Ammon's horn (tissue), 1 donor: ENCODE measurements around the gene JAZF1.

Experiments
- DNase-seq: peaks from one replicate; pipeline ENCODE4 v3.0.0-alpha.2; 2016; ENCODE audit warnings: low spot score

Gene JAZF1

DNA sequence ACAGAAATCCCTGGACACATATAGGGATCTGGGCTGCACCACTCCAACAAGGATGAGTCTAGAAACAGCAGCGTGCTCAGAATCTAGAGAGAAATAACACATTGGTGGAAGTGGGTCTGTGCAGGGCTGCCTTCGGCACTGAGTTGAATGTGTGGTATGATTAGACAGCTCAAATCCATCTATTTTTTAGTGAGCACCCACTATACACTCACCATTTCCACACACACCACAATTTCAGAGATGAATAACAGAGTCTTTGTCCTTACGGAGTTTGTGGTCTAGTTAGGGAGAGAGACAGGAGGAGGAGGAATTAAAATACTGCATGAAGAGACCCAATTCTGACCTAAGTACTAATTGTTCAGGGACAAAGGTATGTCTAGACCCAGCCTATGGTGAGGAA lies 44.2 kb downstream of the JAZF1 start:
- DNase-seq, result no peak

GRCh38 chr7:28135760-28136159 lies 44.8 kb downstream of the JAZF1 start:
- DNase-seq, result no peak

- DNase-seq, result no peak
Observed at GRCh38 chr7:28135315-28135714, 45.3 kb downstream of the JAZF1 start.

GRCh38 chr7:28133872-28134271 lies 46.7 kb downstream of the JAZF1 start:
- no peak for DNase-seq

DNA sequence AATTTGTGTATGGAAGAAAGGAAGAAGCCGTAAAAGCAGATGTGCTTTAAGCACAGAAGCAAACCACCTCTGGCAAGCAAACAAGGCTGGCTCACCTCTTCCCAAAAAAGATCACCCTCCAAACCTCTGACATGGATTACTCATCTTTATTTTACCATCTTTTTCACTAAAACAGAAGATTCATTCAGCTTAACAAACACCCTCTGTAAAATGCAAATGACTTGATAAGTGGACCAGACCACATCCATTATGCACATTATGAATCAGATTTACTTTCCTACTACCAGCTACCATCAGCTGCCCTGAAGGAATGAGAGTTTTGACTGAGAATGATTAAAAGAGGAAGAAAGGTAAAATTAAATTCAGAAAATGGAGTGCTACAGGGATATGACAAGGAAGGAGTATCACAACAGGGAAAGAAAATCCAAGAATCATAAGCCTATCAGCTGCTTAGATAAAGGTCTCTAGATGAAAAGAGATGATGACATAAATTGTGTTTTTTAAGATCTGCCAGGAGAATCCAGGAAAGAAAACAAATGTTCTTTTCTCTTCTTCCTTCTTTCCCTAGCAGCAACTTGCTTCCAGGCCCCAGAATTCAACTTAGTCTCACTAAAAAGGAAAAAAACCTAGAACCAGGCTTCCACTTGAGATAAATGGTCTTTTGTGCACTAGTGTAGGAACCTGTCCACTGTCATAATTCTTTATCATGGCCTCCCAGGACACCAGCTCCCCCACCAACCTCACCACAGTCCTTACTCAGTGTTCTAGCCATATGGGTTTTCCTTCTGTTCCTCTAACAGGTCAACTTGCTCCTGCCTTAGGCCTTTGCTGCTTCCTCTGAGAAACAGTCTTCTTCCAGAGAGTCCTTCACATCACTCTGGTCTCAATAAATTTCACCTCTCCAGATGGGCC lies 47.4 kb downstream of the JAZF1 start:
- no peak for DNase-seq

- no peak for DNase-seq
Observed at GRCh38 chr7:28130277-28130676, 50.3 kb downstream of the JAZF1 start.

DNA sequence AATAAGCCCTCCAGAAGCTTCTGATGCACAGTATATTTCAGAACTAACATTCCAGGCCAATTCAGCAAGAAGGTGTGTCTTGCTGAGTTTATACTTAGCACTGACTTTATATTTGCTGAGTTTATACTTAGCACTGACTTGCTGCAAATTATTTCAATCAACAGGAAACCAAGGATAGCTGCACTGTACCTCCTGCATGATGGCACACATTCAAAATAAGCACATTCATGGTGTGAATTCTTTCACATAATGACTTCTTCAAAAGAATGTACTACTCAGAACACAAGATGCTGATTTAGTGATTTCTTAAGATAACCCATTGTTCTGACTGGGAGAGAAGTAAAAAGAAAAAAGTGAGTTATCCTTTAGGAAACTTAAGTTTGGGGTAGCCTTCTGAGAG lies 52.0 kb downstream of the JAZF1 start:
- no peak for DNase-seq

- DNase-seq, result no peak
Observed at GRCh38 chr7:28126410-28127041, 54.1 kb downstream of the JAZF1 start.

DNA sequence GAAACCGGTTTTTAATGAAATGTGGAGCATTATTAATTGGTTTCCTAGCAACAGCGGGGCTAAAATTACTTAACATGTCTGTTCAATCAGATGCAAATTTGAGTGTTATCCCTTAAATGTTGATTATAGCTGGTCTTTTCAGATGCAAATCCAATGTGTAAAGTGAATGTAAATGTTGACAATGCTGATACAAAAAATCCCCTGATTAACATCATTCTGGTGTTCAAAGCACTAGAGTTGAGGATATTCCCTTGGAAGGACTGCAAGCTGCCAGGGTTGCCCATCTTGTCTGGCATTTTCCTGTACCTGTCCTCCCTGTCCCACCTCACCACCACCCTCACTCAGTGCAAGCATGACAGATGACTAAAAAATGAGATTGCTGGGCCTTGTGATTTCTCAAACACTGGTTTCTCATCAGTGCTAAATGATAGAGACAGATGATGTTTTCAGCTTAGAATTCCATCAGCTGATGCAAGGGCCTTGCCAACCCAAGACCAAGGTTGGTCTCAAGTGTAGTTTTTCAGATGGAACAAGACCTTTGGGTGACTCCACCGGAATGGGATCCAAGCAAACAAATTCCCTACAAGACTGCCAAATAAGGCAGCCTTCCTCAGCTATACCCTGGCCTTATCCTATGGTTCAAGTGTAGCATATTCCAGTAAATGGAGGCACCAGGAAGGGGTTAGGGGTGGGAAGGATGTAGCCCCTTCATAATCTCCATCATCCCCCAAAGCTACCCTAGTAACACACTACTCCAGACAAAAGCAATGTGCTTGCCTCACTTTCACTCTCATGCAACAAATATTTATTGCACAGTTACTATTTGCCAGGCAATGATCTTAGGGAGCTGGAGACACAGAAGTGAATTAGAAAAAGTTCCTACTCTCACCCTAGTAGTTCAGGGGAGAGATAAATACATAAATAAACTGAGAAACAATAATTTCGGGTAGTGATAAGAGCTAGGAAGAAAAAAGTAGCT lies 54.9 kb downstream of the JAZF1 start:
- no peak for DNase-seq

GRCh38 chr7:28124413-28124812 lies 56.2 kb downstream of the JAZF1 start:
- DNase-seq, result no peak

DNA sequence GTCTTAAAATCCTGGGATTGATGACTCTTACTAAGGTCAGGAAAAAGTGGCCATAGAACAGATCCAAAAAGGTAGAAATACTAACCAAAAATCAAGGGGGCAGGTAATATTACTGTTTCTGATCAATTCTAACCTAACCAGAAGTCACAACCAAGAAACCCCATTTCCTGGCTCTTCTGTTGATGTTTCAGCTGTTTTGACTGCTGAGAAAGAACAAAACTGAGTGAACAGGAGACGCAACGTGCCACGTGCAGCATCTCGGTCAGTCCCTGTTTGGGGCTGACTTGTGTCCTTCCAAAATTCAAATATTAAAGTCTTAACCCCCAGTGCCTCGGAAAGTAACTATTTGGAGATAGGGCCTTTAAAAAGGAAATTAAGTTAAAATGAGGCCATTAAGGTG lies 56.8 kb downstream of the JAZF1 start:
- no peak for DNase-seq

DNA sequence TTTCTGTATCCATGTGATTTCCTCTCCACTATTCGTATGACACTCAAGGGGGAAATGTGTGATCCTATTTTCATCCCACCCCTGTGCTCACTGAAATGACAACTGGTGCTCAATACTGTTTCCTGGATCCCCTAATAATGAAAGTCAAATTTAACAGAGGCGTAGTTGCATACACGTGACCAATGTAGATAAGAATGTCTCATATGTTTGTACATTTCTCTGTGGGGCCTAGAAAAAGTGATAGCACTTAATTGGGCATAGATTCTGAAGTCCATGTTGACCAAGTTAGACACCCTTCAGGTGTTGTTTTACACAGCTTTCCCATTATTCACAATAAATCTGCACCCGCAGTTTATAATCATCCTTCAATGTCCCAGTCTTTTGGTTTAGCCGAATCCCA lies 59.1 kb downstream of the JAZF1 start:
- DNase-seq, result no peak

DNA sequence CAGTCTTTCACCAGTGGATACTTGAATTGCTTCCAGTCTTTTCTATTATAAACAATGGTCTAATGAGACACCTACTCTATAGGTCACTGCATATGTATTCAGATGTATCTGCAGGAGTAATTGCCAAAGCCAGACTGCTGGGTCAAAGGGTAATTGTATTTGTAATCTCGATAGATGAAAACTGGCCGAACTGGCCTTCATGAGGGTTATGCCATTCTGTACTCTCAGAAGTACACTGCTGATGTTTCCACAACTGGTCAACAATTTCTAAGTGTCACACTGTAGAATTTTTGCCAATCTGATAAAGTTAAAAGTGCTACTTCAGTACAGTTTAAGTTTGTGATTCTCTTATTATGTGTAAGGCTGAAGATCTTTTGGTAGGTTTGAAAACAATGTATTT lies 64.6 kb downstream of the JAZF1 start:
- DNase-seq, result no peak

DNA sequence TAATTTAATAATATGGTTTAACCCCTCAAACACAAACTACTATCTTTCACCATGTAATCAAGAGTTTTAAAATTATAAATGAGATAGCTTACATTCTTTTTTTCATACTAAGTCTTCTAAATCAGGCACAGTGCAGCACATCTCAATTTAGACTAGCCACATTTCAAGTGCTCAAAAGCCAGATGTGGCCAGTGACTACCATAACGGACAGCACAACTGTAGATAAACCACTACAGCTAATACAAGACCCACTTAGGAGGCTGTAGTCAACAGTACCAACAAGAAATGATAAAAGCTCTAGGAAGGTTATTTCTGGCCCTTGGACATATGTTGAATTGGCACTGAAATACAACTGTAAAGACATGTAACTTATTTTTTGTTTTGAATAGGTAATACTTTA lies 65.3 kb downstream of the JAZF1 start:
- no peak for DNase-seq

DNA sequence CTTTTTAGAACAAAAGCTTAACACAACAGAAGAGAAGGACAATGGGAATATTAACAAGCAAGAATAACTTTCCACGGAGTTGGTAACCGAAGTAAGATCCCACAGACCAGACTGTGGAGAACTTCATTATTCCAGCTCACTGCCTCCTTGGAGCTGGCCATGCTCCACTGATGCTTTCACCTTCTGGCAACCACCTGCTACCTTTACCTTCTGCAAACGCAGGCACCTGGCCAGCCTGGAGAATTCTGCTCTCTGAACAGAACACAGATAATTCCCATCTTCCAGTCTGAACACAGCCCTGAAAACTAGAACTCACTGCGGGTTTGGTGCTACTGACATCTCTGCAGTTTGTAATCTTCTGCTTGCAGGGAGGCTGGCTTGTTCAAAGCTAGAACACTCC lies 66.5 kb downstream of the JAZF1 start:
- DNase-seq, result no peak

GRCh38 chr7:28112883-28113540 lies 67.6 kb downstream of the JAZF1 start:
- no peak for DNase-seq

GRCh38 chr7:28112467-28112866 lies 68.1 kb downstream of the JAZF1 start:
- DNase-seq, result no peak

DNA sequence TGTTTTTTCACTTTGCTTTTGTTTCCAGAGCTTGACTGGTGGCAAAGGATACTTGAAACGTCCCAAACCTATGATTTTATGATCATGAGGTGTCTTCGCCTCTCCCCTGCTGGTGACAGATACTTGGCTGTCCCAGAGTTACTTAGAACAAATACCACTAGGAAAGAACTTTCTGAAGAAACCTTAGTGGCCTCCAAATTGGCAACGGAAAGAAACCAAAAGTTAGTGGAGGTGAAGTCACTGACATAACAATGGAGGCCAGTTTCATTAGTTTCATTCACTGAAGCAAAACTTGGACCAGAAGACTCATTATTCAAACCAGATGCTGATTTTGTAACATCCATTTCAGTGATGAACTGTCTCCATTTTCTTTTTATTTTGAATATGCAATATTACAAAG lies 68.6 kb downstream of the JAZF1 start:
- DNase-seq, result no peak

DNA sequence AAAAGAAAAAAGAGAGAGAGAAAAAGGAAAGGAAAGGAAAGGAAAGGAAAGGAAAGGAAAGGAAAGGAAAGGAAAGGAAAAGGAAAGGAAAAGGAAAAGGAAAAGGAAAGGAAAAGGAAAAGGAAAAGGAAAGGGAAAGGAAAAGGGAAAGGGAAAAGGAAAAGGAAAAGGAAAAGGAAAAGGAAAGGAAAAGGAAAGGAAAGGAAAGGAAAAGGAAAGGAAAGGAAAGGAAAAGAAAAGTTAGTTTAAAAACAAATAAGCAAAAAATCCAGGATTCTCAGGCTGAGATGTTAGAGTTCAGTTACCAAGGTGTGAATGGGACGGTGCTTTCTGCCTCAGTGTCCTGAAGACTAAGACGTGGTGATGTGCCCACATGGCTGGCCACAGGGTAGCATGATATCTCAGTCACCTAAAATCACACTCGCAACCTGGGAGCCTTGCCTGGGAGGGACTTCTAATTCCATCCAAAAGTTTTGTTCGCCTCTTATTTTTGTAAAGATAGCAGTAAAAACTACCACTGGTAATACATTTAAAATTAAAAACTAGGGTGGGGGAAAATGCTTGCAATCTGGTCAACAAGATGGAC lies 70.1 kb downstream of the JAZF1 start:
- DNase-seq, result no peak

GRCh38 chr7:28108747-28109146 lies 71.8 kb downstream of the JAZF1 start:
- DNase-seq, result no peak

DNA sequence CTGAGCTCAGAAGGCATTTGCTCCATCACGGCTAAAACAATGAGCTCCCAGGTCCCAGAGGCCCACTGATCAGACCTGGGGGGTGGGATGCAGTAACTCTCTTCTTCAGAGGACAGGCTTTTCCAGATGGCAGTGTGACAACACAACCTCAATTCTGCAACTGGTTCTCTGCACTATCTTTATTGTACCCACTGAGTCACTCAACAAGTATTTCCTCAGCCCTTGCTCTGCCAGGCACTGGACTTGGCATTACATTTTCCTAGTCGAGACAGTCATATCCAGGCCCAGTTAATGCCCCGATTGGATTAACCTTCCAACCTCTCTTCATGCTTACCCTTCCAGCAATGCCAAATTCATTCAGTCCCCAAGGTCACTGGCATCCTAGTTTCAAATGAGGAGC lies 72.6 kb downstream of the JAZF1 start:
- DNase-seq, result no peak
